HepG2 (cell line): ENCODE data around the gene SPRR2F. TPM values are rescaled to one million over a fixed set of nuclear protein-coding genes. Genes with fewer than 3 reads are reported as not detected.
"Not testable (repeated sequence)": the region's sequence is repeated elsewhere in the genome, so short reads cannot be mapped to it uniquely, and the experiment has no call there.

Experiments
- ATAC-seq: fragments of 200-7000 bp; cut with Tn5 transposase; 3 replicates; pipeline ENCODE4 v1.9.1; 2020; ENCODE audit warnings: mild to moderate bottlenecking, moderate library complexity
- BruUV-seq: library from RNA; stranded (reverse); fragments of 400-500 nt; replicated peaks from 2 replicates; lab custom pipeline; 2021; lab: Mats Ljungman, UMichigan
- CTCF ChIA-PET: fragments of 300-600 bp; formaldehyde crosslinking; extraction: SDS; loops from one replicate; lab custom pipeline; 2021; ENCODE audit warnings: low total read pairs, inconsistent platforms, low intra/inter-chr PET ratio; lab: Yijun Ruan, JAX
- POLR2A ChIA-PET: fragments of 350-600 bp; sonication (Branson Sonifier 250); formaldehyde crosslinking; loops from one replicate; lab custom pipeline; 2020; ENCODE audit warnings: antibody characterized with exemption, inconsistent platforms; lab: Yijun Ruan, JAX
- DNase-seq: peaks from one replicate; pipeline ENCODE4 v3.0.0-alpha.2; 2015; ENCODE audit warnings: low spot score
- FAIRE-seq: peaks from 3 replicates; lab custom pipeline; 2011; peaks lifted over from hg19 to GRCh38; lab: Jason Lieb, UNC
- H2AFZ ChIP-seq: one replicate; pipeline ENCODE4 v1.6.1; 2011; ENCODE audit warnings: low read length, inconsistent platforms
- H3K27ac ChIP-seq: fragments of 300-600 bp; 3 replicates; pipeline ENCODE4 v1.8.0; 2011; ENCODE audit warnings: mixed run types, mild to moderate bottlenecking, mixed read lengths, low read length, inconsistent platforms; ENCODE audit not compliant: insufficient read depth; ENCODE audit errors: extremely low read length
- H3K27me3 ChIP-seq, 2 experiments: fragments of 200-600 bp in 1 of 2; 2 replicates in 1 of 2; 3 replicates in 1 of 2; pipeline versions ENCODE4 v1.6.0 to v1.8.0; 2011; ENCODE audit warnings: low read length in 2 of 2, mild to moderate bottlenecking in 2 of 2, moderate library complexity in 2 of 2, inconsistent platforms in 1 of 2; ENCODE audit not compliant: insufficient read depth in 2 of 2, control insufficient read depth in 1 of 2
- H3K36me3 ChIP-seq, 2 experiments: fragments of 200-600 bp in 1 of 2; replicated peaks in 1 of 2; 2 replicates in 1 of 2; 3 replicates in 1 of 2; pipeline versions ENCODE4 v1.5.1 to v1.8.0; 2011; ENCODE audit warnings: low read length in 2 of 2, inconsistent platforms in 1 of 2; ENCODE audit not compliant: insufficient read depth in 2 of 2, control insufficient read depth in 1 of 2
- H3K4me1 ChIP-seq: 2 replicates; pipeline ENCODE4 v1.5.1; 2012; ENCODE audit warnings: low read length, inconsistent platforms; ENCODE audit not compliant: insufficient read depth
- H3K4me2 ChIP-seq: 2 replicates; pipeline ENCODE4 v1.6.0; 2011; ENCODE audit warnings: low read depth, low read length, inconsistent platforms
- H3K4me3 ChIP-seq, 3 experiments: fragments of 200-600 bp in 1 of 3; sonication (generic), shearing (Covaris generic) in 1 of 3; replicated peaks in 1 of 3; 2 replicates each; pipeline ENCODE4 v1.5.1; 2011 to 2016; ENCODE audit warnings: low read length in 3 of 3, inconsistent platforms in 2 of 3, low read depth in 2 of 3, mild to moderate bottlenecking in 2 of 3, control low read depth in 1 of 3, mixed read lengths in 1 of 3; ENCODE audit not compliant: insufficient read depth in 1 of 3
- H3K79me2 ChIP-seq: one replicate; pipeline ENCODE4 v1.6.1; 2011; ENCODE audit warnings: low read length, inconsistent platforms; ENCODE audit not compliant: insufficient read depth
- H3K9ac ChIP-seq: 2 replicates; pipeline ENCODE4 v1.6.0; 2011; ENCODE audit warnings: mild to moderate bottlenecking, low read depth, low read length, inconsistent platforms; ENCODE audit not compliant: insufficient read depth
- H3K9me3 ChIP-seq: 2 replicates; pipeline ENCODE4 v1.5.1; 2012; ENCODE audit warnings: mild to moderate bottlenecking, low read length
- H4K20me1 ChIP-seq: 2 replicates; pipeline ENCODE4 v1.6.0; 2011; ENCODE audit warnings: inconsistent platforms, mild to moderate bottlenecking, low read length, moderate library complexity; ENCODE audit not compliant: insufficient read depth
- AKNA ChIP-seq: sonication (generic); formaldehyde crosslinking; IDR thresholded peaks from 2 replicates; pipeline ENCODE4 v1.4.0; 2020; ENCODE audit warnings: missing genetic modification reagents, borderline replicate concordance
- ATF2 ChIP-seq: sonication (generic); formaldehyde crosslinking; IDR thresholded peaks from 2 replicates; pipeline ENCODE4 v1.4.0; 2020; ENCODE audit warnings: missing genetic modification reagents
- HHEX ChIP-seq: IDR thresholded peaks from 2 replicates; pipeline ENCODE4 v1.6.1; 2016; ENCODE audit warnings: control low read depth
- MBD4 ChIP-seq: IDR thresholded peaks from 2 replicates; pipeline ENCODE4 v1.6.1; 2012; ENCODE audit warnings: low read length, inconsistent platforms, borderline replicate concordance
- PATZ1 ChIP-seq: sonication (generic); formaldehyde crosslinking; IDR thresholded peaks from 2 replicates; pipeline ENCODE4 v1.4.0; 2020; ENCODE audit warnings: missing genetic modification reagents
- RCOR2 ChIP-seq: IDR thresholded peaks from 2 replicates; pipeline ENCODE4 v1.6.1; 2016; ENCODE audit warnings: missing biosample characterization, missing genetic modification reagents
- SIX1 ChIP-seq: sonication (generic); formaldehyde crosslinking; IDR thresholded peaks from 2 replicates; pipeline ENCODE4 v1.4.0; 2020; ENCODE audit warnings: missing genetic modification reagents, borderline replicate concordance
- WIZ ChIP-seq: sonication (generic); formaldehyde crosslinking; IDR thresholded peaks from 2 replicates; pipeline ENCODE4 v1.5.1; 2020; ENCODE audit warnings: mild to moderate bottlenecking, missing genetic modification reagents
- ZBTB34 ChIP-seq: sonication (generic); formaldehyde crosslinking; IDR thresholded peaks from 2 replicates; pipeline ENCODE4 v1.8.0; 2022; ENCODE audit warnings: mild to moderate bottlenecking, missing genetic modification reagents
- ZNF552 ChIP-seq: sonication (generic); formaldehyde crosslinking; IDR thresholded peaks from 2 replicates; pipeline ENCODE4 v1.9.0; 2022; ENCODE audit warnings: missing genetic modification reagents, mild to moderate bottlenecking, borderline replicate concordance
- ZNF770 ChIP-seq: sonication (generic); formaldehyde crosslinking; IDR thresholded peaks from 2 replicates; pipeline ENCODE4 v1.5.0; 2020; ENCODE audit warnings: mild to moderate bottlenecking, missing genetic modification reagents
- in situ Hi-C: cut with HindIII; loops from 2 replicates; pipeline ENCODE4 v1.10.0; 2017; ENCODE audit warnings: low pct_unique_long_range_greater_than_20kb; ENCODE audit not compliant: extremely low pct_ligation_motif_present
- intact Hi-C: fragments of 100-400 bp; cut with micrococcal nuclease; formaldehyde crosslinking; loops from one replicate; pipeline ENCODE4 v1.10.0; 2022; ENCODE audit not compliant: unreplicated experiment
- polyA plus RNA-seq, 8 experiments: library from polyadenylated mRNA; depleted of rRNA in 3 of 8; stranded (reverse) in 7 of 8; unstranded in 1 of 8; fragments of >200 nt; fragmentation: Illumina TruSeq in 4 of 8; extraction: Trizol in 4 of 8; gene quantifications; 2 replicates each; pipeline versions ENCODE4 v1.2.1 to v1.2.3, GENCODE V29; 2011 to 2016; ENCODE audit warnings: low read depth in 4 of 8, missing spikeins in 1 of 8, mixed read lengths in 1 of 8; ENCODE audit not compliant: insufficient read depth in 1 of 8
- total RNA-seq, 5 experiments: library from RNA; depleted of rRNA; stranded (reverse); fragments of >200 nt; fragmentation: Illumina TruSeq; extraction: Trizol; gene quantifications; 2 replicates each; pipeline ENCODE4 v1.2.3, GENCODE V29; 2016; ENCODE audit warnings: low read depth in 1 of 5

Gene SPRR2F
- total and polyA plus RNA-seq, 2 of the 13 experiments (the other 11 are each of a cell fraction or from before 2014, with no cell fraction given) = not detected

GRCh38 chr1:153119491-153119971 is 6.2 kb upstream of the SPRR2F start (continued):
- TF ChIP-seq ATF2 (CRISPR knock-in tag) (no peak), WIZ (no peak), ZBTB34 (CRISPR knock-in tag) (no peak), RCOR2 (CRISPR knock-in tag) (no peak), SIX1 (CRISPR knock-in tag) (no peak), PATZ1 (CRISPR knock-in tag) (no peak), AKNA (no peak), ZNF770 (no peak), ZNF552 (CRISPR knock-in tag) (no peak), HHEX (no peak), MBD4 (no peak)

GRCh38 chr1:153115264-153115663 is 1.9 kb upstream of the SPRR2F start:
- H3K27me3 ChIP-seq, H3K27ac ChIP-seq, DNase-seq, CTCF ChIA-PET, in situ Hi-C loops, H4K20me1 ChIP-seq, H2AFZ ChIP-seq, H3K79me2 ChIP-seq, H3K9ac ChIP-seq, POLR2A ChIA-PET, FAIRE-seq, BruUV-seq, intact Hi-C loops, H3K4me3 ChIP-seq, ATAC-seq, H3K9me3 ChIP-seq, H3K4me2 ChIP-seq, H3K36me3 ChIP-seq, H3K4me1 ChIP-seq: not testable (repeated sequence)
